BJ (cell line): ENCODE results near the gene HJURP. TPM values are rescaled to one million over a fixed set of nuclear protein-coding genes. Genes with fewer than 3 reads are reported as not detected.

Source experiments
- CTCF ChIA-PET: fragments of 350-600 bp; formaldehyde crosslinking; extraction: SDS; loops from one replicate; lab custom pipeline; 2021; ENCODE audit warnings: antibody characterized with exemption, inconsistent platforms; lab: Yijun Ruan, JAX
- POLR2A ChIA-PET: fragments of 300-600 bp; sonication (Branson Sonifier 250); formaldehyde crosslinking; extraction: SDS; loops from one replicate; lab custom pipeline; 2021; ENCODE audit warnings: antibody characterized with exemption; lab: Charles Lee
- DNase-seq: peaks from one replicate; pipeline ENCODE4 v3.0.0-alpha.2; 2011; ENCODE audit warnings: low read depth
- H3K27me3 ChIP-seq: 2 replicates; pipeline ENCODE4 v1.6.0; 2011; ENCODE audit warnings: low read length; ENCODE audit not compliant: control insufficient read depth, insufficient read depth
- H3K36me3 ChIP-seq: 2 replicates; pipeline ENCODE4 v1.5.1; 2011; ENCODE audit warnings: low read length; ENCODE audit not compliant: control insufficient read depth, insufficient read depth
- H3K4me3 ChIP-seq: 2 replicates; pipeline ENCODE4 v1.5.1; 2011; ENCODE audit warnings: low read depth, mild to moderate bottlenecking, control low read depth, low read length
- polyA plus RNA-seq: library from polyadenylated mRNA; depleted of rRNA; stranded (reverse); fragments of >200 nt; gene quantifications from 2 replicates; pipeline ENCODE4 v1.2.3, GENCODE V29; 2011
- TF ChIP-seq, protein P1 (sequence below): IDR thresholded peaks from 2 replicates; pipeline ENCODE4 v1.5.1; 2011; ENCODE audit warnings: low read depth, mild to moderate bottlenecking, control low read depth, inconsistent platforms, low read length, moderate library complexity; ENCODE audit not compliant: insufficient read depth

Gene HJURP
- polyA plus RNA-seq, 1 experiment, result 46.2 TPM

DNA sequence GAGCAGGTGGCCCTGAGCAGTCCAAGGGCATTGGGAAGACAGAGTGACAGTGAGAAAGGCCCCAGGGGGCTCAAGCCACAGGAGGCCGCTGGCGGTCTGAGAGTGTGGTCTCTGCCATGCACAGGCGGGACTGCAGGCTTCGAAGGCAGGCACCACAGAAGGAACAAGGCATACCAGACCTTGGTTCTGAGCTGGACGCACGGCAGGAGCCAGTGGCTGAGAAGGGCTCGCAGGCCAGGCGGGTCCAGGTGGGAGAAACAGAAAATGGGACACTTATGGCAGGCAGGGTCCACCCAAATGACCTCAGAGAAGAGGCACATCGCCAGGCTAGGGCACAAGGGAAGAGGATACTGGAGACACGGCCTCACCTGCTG is 14.9 kb downstream of the HJURP start:
- POLR2A ChIA-PET, result interaction anchor here (0.6 kb wide), 1 partner anchor 76 kb away, joined by 4 read pairs; no protein-coding TSS in a partner anchor
- H3K36me3 ChIP-seq, result no peaks in the 10 kb centered on the region; the same call in none of the 2 replicates

DNA sequence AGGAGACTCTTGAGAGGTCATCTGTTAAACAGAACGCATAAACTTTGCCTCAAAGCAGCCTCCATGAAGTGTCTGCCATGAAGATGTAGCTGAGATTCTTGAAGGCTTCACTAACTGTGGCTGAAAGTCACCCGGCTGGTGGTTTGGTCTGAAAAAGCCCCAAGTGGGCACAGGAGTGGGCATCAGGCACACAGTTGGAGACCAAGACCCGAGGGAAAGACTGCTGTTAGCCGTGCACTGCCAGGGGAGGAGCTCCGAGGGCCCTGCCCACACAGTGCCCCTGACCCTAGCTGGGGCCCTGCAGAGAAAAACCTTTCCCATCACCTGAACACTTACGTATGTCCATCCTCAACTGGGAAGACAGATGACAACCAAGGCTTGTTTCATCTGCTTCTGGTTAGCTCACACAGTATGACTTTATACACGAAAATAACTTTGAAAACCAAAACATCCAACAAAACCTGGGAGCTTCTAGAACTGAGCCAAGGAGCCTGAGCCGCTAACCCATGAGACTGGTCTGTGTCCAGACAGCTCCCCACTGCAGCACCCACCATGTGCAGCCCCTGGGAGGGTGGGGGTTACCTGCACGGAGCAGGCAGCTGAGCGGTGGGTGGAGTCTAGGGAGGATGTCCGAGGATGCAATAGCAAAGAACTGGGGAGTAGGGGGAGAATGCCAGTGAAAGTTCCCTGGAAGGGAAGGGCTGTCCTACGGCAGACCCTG is 15.4 kb downstream of the HJURP start:
- Histone ChIP-seq H3K36me3 (no peaks in the 10 kb centered on the region; the same call in none of the 2 replicates), H3K27me3 (no peaks in the 10 kb centered on the region), H3K4me3 (no peak overlapping the region)
- POLR2A ChIA-PET, result no interaction called here
- CTCF ChIA-PET, result interaction anchor here (0.8 kb wide), 1 partner anchor 31 kb away, joined by 3 read pairs; no protein-coding TSS in a partner anchor
- DNase-seq, result no peak
- TF ChIP-seq, protein P1, sequence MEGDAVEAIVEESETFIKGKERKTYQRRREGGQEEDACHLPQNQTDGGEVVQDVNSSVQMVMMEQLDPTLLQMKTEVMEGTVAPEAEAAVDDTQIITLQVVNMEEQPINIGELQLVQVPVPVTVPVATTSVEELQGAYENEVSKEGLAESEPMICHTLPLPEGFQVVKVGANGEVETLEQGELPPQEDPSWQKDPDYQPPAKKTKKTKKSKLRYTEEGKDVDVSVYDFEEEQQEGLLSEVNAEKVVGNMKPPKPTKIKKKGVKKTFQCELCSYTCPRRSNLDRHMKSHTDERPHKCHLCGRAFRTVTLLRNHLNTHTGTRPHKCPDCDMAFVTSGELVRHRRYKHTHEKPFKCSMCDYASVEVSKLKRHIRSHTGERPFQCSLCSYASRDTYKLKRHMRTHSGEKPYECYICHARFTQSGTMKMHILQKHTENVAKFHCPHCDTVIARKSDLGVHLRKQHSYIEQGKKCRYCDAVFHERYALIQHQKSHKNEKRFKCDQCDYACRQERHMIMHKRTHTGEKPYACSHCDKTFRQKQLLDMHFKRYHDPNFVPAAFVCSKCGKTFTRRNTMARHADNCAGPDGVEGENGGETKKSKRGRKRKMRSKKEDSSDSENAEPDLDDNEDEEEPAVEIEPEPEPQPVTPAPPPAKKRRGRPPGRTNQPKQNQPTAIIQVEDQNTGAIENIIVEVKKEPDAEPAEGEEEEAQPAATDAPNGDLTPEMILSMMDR, result no peak

More for the DNA sequence above, 14.9 kb downstream of the HJURP start:
- Histone ChIP-seq H3K27me3 (no peaks in the 10 kb centered on the region), H3K4me3 (no peak overlapping the region)
- DNase-seq, result no peak
- CTCF ChIA-PET, result interaction anchor here (0.6 to 0.8 kb wide), 3 partner anchors 19 to 287 kb away, joined by 3 read pairs; no protein-coding TSS in a partner anchor
- TF ChIP-seq, protein P1, result no peak

DNA sequence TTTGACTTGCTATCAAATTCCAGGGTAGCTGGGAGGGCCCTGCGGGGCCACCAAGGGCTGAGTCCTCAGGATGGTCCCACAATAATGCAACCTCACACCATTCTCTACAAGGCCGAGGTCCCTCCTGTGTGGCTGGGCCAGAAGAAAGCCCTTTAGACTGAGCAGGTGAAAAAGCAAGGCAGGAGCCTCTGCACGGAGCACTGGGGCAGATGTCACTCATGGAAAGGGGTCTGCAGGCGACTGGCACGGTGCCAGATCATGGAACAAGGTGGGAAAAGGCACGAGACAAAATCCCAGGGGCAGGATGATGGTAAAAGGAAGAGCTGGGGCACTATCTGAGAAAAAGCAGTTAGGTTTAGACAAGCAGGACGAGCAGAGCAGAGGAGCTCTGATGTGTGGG is 16.1 kb downstream of the HJURP start:
- no peaks in the 10 kb centered on the region; the same call in none of the 2 replicates for H3K36me3 ChIP-seq
- TF ChIP-seq, protein P1, result no peak
- no peak overlapping the region for H3K4me3 ChIP-seq
- POLR2A ChIA-PET, result no interaction called here
- CTCF ChIA-PET, result interaction anchor here (0.6 kb wide), 1 partner anchor 1114 kb away, joined by 3 read pairs; no protein-coding TSS in a partner anchor
- H3K27me3 ChIP-seq, result no peaks in the 10 kb centered on the region
- no peak for DNase-seq

DNA sequence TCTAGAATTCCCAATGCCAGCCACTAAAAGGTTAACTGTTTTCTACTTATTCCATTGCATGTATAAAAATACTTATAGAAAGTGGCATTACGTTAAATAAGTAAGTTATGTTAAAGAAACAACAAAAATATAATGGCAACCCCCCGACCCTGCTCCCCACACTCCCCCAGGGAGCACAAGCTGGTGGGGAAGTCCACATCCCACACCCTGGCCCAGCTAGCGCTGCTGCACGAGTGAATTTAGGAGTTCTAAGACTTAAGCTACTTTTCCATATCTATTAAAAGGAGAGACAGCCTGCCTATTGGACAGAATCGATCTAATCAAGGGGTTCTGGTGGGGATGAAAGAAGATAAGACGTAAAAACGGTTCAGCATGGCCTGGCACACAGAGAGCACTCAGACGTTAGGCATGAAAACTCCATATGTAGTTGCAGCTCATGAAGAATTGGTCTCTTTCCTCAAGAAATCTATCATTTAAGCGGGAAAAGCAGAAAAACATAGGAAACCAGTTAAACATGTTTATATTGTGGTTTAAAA is 16.6 kb downstream of the HJURP start:
- TF ChIP-seq, protein P1, result no peak
- ChIA-PET CTCF (interaction anchor here (0.6 kb wide), 1 partner anchor 1114 kb away, joined by 3 read pairs; no protein-coding TSS in a partner anchor), POLR2A (no interaction called here)
- DNase-seq, result no peak
- Histone ChIP-seq H3K27me3 (no peaks in the 10 kb centered on the region), H3K36me3 (no peaks in the 10 kb centered on the region; the same call in none of the 2 replicates), H3K4me3 (no peak overlapping the region)

DNA sequence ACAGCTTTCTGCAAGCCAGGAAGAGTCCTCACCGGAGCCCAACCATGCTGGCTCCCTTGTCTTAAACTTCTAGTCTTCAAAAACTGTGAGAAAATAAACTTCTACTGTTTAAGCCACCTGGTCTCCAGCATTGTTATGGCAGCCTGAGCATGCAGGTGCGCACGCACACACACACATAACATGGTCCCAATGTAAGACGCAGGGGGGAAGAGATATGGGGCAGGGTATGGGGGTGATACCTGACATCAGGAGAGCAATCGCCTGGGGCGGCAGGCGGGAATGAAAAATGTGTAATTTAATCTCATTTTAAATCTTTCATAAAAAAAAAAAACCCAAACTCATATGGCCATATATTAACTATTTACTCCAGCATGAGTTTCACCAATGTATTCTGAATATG is 18.0 kb downstream of the HJURP start:
- POLR2A ChIA-PET, result no interaction called here
- CTCF ChIA-PET, result no interaction called here
- Histone ChIP-seq H3K36me3 (no peaks in the 10 kb centered on the region; the same call in none of the 2 replicates), H3K4me3 (no peak overlapping the region), H3K27me3 (no peaks in the 10 kb centered on the region)
- TF ChIP-seq, protein P1, result no peak
- no peak for DNase-seq
